Ovary (tissue), 3 donors: ENCODE measurements around the gene CRYGD.

Source experiments
- EP300 ChIP-seq: sonication (generic); formaldehyde crosslinking; IDR thresholded peaks from one replicate; pipeline ENCODE4 v1.6.1; 2017; ENCODE audit warnings: antibody characterized with exemption
- POLR2A ChIP-seq: fragments of 450-650 bp; IDR thresholded peaks from one replicate; pipeline ENCODE4 v1.6.1; 2017; ENCODE audit warnings: antibody characterized with exemption, mild to moderate bottlenecking, moderate library complexity
- TF ChIP-seq, protein P1 (sequence below), 3 donors: fragments of 450-650 bp in 2 of 3; fragments of 200-600 bp in 1 of 3; IDR thresholded peaks; one replicate each; pipeline versions ENCODE4 v1.5.1 to v1.8.0; 2016 to 2022; ENCODE audit warnings: antibody characterized with exemption in 3 of 3, mild to moderate bottlenecking in 1 of 3
- donor health status: DM: no; HTN: no; CAD: no.

GRCh38 chr2:208128136-208128535 is 3.8 kb upstream of the CRYGD start:
- TF ChIP-seq, protein P1, sequence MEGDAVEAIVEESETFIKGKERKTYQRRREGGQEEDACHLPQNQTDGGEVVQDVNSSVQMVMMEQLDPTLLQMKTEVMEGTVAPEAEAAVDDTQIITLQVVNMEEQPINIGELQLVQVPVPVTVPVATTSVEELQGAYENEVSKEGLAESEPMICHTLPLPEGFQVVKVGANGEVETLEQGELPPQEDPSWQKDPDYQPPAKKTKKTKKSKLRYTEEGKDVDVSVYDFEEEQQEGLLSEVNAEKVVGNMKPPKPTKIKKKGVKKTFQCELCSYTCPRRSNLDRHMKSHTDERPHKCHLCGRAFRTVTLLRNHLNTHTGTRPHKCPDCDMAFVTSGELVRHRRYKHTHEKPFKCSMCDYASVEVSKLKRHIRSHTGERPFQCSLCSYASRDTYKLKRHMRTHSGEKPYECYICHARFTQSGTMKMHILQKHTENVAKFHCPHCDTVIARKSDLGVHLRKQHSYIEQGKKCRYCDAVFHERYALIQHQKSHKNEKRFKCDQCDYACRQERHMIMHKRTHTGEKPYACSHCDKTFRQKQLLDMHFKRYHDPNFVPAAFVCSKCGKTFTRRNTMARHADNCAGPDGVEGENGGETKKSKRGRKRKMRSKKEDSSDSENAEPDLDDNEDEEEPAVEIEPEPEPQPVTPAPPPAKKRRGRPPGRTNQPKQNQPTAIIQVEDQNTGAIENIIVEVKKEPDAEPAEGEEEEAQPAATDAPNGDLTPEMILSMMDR (IDR thresholded peaks at IDR 0.05) = no peak
- no peak for TF ChIP-seq EP300
- TF ChIP-seq POLR2A = no peak
